ENCODE results near the gene UTP14C. TPM values are rescaled to one million over a fixed set of nuclear protein-coding genes. Genes with fewer than 3 reads are reported as not detected.

Gene UTP14C
- total RNA-seq = 10 to 100 TPM; 16.3 to 18.8 TPM

- DNase-seq = no peak
- Histone ChIP-seq H3K27me3 (no peaks in the 10 kb centered on the region), H3K9me3 (no peaks in the 10 kb centered on the region), H3K36me3 (peaks cover 7% of the 10 kb centered on the region), H3K4me3 (no peak within 1 kb of the TSS), H3K4me1 (no peaks in the 10 kb centered on the region), H3K9ac (ENCODE audit: low read depth in 2 of 2, low read length in 2 of 2) (no peak within 1 kb of the TSS), H3K27ac (no peak within 1 kb of the TSS)
- intact Hi-C loops (cut with DNase I) = no loop called here
- no peak for TF ChIP-seq CTCF (IDR thresholded peaks at IDR 0.05)
These were observed at the start of gene UTP14C for GRCh38 chr13:52024481-52024880. Gene UTP14C, plus strand, starts transcription at chr13:52024691. Its CDS starts 4,114 bp downstream, at chr13:52028805.

GRCh38 chr13:51976423-51976822, 48.1 kb upstream of the UTP14C start:
- Histone ChIP-seq H3K36me3 (no peaks in the 10 kb centered on the region), H3K27me3 (no peaks in the 10 kb centered on the region), H3K4me1 (no peaks in the 10 kb centered on the region), H3K9me3 (no peaks in the 10 kb centered on the region), H3K27ac (no peak overlapping the region), H3K9ac (ENCODE audit: low read depth in 2 of 2, low read length in 2 of 2) (no peak overlapping the region), H3K4me3 (no peak overlapping the region)
- intact Hi-C loops (cut with DNase I) = no loop called here
- TF ChIP-seq CTCF (IDR thresholded peaks at IDR 0.05) = no peak
- DNase-seq = no peak

GRCh38 chr13:51976890-51977289, 47.6 kb upstream of the UTP14C start:
- no peak for TF ChIP-seq CTCF (IDR thresholded peaks at IDR 0.05)
- no peaks in the 10 kb centered on the region for H3K9me3 ChIP-seq
- no peaks in the 10 kb centered on the region for H3K27me3 ChIP-seq
- H3K36me3 ChIP-seq = no peaks in the 10 kb centered on the region
- H3K9ac ChIP-seq (ENCODE audit: low read depth in 2 of 2, low read length in 2 of 2) = no peak overlapping the region
- no peak for DNase-seq
- intact Hi-C loops (cut with DNase I) = no loop called here
- no peak overlapping the region for H3K27ac ChIP-seq
- no peak overlapping the region for H3K4me3 ChIP-seq
- H3K4me1 ChIP-seq = no peaks in the 10 kb centered on the region

- H3K27me3 ChIP-seq = no peaks in the 10 kb centered on the region
- no peaks in the 10 kb centered on the region for H3K36me3 ChIP-seq
- no peak overlapping the region for H3K27ac ChIP-seq
- no peak for TF ChIP-seq CTCF (IDR thresholded peaks at IDR 0.05)
- H3K4me3 ChIP-seq = no peak overlapping the region
- no peak overlapping the region for H3K9ac ChIP-seq (ENCODE audit: low read depth in 2 of 2, low read length in 2 of 2)
- DNase-seq = no peak
- H3K4me1 ChIP-seq = no peaks in the 10 kb centered on the region
- no peaks in the 10 kb centered on the region for H3K9me3 ChIP-seq
- intact Hi-C loops (cut with DNase I) = no loop called here
These were observed 46.9 kb upstream of the UTP14C start for GRCh38 chr13:51977625-51978024.

GRCh38 chr13:51978796-51979556, 45.5 kb upstream of the UTP14C start:
- intact Hi-C loops (cut with DNase I) = no loop called here

More at GRCh38 chr13:51978796-51979556, 45.5 kb upstream of the UTP14C start:
- Histone ChIP-seq H3K27me3 (no peaks in the 10 kb centered on the region), H3K4me1 (no peaks in the 10 kb centered on the region), H3K9me3 (no peaks in the 10 kb centered on the region), H3K27ac (no peak overlapping the region), H3K4me3 (no peak overlapping the region), H3K9ac (ENCODE audit: low read depth in 2 of 2, low read length in 2 of 2) (no peak overlapping the region), H3K36me3 (no peaks in the 10 kb centered on the region)
- TF ChIP-seq CTCF (IDR thresholded peaks at IDR 0.05) = no peak
- peak; percentile 62 for DNase-seq

All from colonic mucosa (tissue), 4 donors.